ENCODE results near the gene MZT2A.

- TF ChIP-seq EP300 (IDR thresholded peaks at IDR 0.05; ENCODE audit: borderline replicate concordance) (no peak), FOXM1 (IDR thresholded peaks at IDR 0.05; ENCODE audit: borderline replicate concordance, low read depth) (no peak), ZBTB7A (IDR thresholded peaks at IDR 0.05; ENCODE audit: low read depth) (no peak), CEBPB (IDR thresholded peaks at IDR 0.05) (no peak), YY1 (IDR thresholded peaks at IDR 0.05; ENCODE audit: low read depth) (no peak), MAX (IDR thresholded peaks at IDR 0.05) (no peak), EGR1 (IDR thresholded peaks at IDR 0.05) (no peak), RAD21 (IDR thresholded peaks at IDR 0.05; ENCODE audit: low read depth) (no peak), CREB1 (IDR thresholded peaks at IDR 0.05; ENCODE audit: low read depth) (no peak)
- TF ChIP-seq, protein P1, sequence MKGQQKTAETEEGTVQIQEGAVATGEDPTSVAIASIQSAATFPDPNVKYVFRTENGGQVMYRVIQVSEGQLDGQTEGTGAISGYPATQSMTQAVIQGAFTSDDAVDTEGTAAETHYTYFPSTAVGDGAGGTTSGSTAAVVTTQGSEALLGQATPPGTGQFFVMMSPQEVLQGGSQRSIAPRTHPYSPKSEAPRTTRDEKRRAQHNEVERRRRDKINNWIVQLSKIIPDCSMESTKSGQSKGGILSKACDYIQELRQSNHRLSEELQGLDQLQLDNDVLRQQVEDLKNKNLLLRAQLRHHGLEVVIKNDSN (IDR thresholded peaks at IDR 0.05) = no peak
Observed at GRCh38 chr2:131516011-131516410, 23.8 kb upstream of the MZT2A start.

All from Ishikawa (cell line).